B cell (primary cell): Measurements from ENCODE around the gene FAM210B.

Source experiments
- CTCF ChIP-seq: fragments of 200-600 bp; IDR thresholded peaks from one replicate; pipeline ENCODE4 v1.8.0; 2022; ENCODE audit warnings: antibody characterized with exemption, mild to moderate bottlenecking
- EZH2 ChIP-seq: IDR thresholded peaks from 2 replicates; pipeline ENCODE4 v1.6.1; 2012; ENCODE audit warnings: borderline replicate concordance, low read depth, mild to moderate bottlenecking, moderate library complexity, low read length; ENCODE audit not compliant: insufficient read depth, poor library complexity, severe bottlenecking

GRCh38 chr20:56388882-56389281 lies 30.1 kb downstream of the FAM210B start:
- TF ChIP-seq CTCF, result no peak
- no peak for TF ChIP-seq EZH2
